Effector memory CD8-positive, alpha-beta T cell (primary cell): Measurements from ENCODE around the gene TRIB2.

ENCODE experiments used
- ATAC-seq: fragments of 150-1000 bp; cut with Tn5 transposase; replicated peaks from 2 replicates; pipeline ENCODE4 v1.10.0; 2021; ENCODE audit warnings: mild to moderate bottlenecking, moderate library complexity
- DNase-seq, 3 experiments: peaks; one replicate each; pipeline ENCODE4 v3.0.0; 2021
- H3K27ac Mint-ChIP-seq, 2 donors: one replicate each; pipeline ENCODE4 v1.8.0; 2022; ENCODE audit warnings: mild to moderate bottlenecking in 2 of 2, mixed read lengths in 2 of 2, moderate library complexity in 2 of 2
- H3K27me3 Mint-ChIP-seq, 2 donors: one replicate each; pipeline ENCODE4 v1.8.0; 2022; ENCODE audit warnings: mixed read lengths in 2 of 2
- H3K36me3 Mint-ChIP-seq: one replicate; pipeline ENCODE4 v1.8.0; 2022; ENCODE audit warnings: mild to moderate bottlenecking, moderate library complexity, mixed read lengths; ENCODE audit not compliant: insufficient read depth
- H3K4me1 Mint-ChIP-seq, 2 donors: one replicate each; pipeline ENCODE4 v1.8.0; 2022; ENCODE audit warnings: low read depth in 2 of 2, mixed read lengths in 2 of 2
- H3K4me3 Mint-ChIP-seq, 2 donors: one replicate each; pipeline ENCODE4 v1.8.0; 2022; ENCODE audit warnings: mild to moderate bottlenecking in 2 of 2, mixed read lengths in 2 of 2, moderate library complexity in 2 of 2
- H3K9me3 Mint-ChIP-seq, 2 donors: one replicate each; pipeline ENCODE4 v1.8.0; 2022; ENCODE audit warnings: mixed read lengths in 2 of 2

TRIB2 gene

DNA sequence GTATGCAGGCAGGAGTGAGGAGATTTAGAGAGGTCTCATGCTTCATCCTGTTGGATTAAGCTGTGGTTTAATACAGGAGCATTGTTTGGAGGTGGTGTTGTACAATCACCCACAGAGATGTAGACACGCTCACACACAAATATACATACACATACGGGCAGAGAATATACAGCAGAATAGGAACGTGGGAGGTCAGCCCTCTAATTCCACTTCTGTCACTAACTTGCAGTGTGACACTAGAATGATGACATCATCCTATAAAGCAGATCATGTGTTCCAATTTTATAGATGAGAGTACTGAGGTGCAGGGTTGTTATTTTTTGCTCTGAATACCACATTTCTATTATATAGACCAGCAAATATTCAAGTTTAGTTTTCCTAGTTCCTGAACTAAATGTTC is 54.4 kb downstream of the TRIB2 start:
- DNase-seq = no peak
- Mint-ChIP-seq H3K27ac (no peak overlapping the region), H3K27me3 (peaks cover 34 to 41% of the 10 kb centered on the region in 2 donors), H3K4me3 (no peak overlapping the region), H3K36me3 (no peaks in the 10 kb centered on the region), H3K4me1 (peaks cover 0 to 9% of the 10 kb centered on the region in 2 donors), H3K9me3 (no peaks in the 10 kb centered on the region)
- no peak for ATAC-seq

DNA sequence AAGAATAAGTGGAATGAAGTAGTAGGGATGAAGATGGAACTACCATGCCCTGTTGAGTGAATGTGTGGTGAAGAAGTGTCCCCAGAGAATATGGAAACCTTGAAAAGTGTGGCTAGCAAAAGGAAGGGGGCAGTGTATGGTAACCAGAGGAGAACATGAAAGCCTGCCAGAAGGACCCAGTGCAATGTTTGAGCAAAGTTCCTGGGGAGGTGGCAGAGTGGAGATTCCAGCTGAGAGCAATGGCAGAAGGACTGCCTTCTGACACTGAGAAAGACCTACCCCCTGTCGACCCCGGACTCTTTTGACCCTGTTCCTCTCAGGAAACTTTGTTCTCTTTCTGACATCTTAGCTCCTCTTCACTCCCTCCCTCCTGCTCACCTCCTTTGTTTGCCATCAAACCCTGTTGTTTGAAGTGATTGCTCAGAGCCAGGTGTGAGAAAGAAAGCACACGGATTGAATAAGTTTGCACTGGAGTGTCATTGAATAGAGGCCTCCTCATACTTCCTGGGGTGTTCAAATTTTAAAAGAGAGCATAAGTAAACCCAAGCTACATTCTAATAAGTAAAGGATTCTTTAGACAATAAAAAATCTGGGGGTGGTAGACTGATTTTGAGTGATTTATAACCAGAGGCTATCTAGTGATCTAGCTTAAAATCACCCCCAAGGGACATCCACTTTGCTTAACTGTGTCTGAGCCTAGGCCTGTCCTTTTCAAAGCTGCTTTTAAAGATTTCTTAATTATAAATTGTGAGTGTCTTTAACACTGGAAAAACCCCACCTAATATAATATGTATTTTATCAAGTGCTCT is 57.1 kb downstream of the TRIB2 start:
- ATAC-seq (no peak), DNase-seq (no peak)
- H3K9me3 Mint-ChIP-seq = no peaks in the 10 kb centered on the region
- no peaks in the 10 kb centered on the region for H3K36me3 Mint-ChIP-seq
- H3K27ac Mint-ChIP-seq = no peak overlapping the region
- H3K4me1 Mint-ChIP-seq = peaks cover 0 to 9% of the 10 kb centered on the region in 2 donors
- no peak overlapping the region for H3K4me3 Mint-ChIP-seq
- H3K27me3 Mint-ChIP-seq = peaks cover 26 to 27% of the 10 kb centered on the region in 2 donors

DNA sequence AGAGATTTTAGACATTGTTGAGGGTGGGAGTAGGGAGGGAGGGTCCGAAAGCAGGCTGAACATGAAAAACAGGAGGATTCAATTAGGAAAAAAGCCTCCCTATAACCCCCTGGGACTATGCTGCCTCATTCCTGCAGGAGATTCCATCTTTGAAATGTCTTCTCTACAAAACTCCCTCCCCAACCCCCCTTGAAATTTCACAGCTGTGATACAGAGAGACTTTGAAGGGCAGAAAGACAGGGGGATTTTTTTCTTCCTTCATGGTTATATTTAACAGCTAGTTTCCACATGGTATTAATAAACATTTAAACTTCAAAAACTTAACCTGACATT is 57.6 kb downstream of the TRIB2 start:
- Mint-ChIP-seq H3K4me1 (peaks cover under 1 to 6% of the 10 kb centered on the region in 2 donors), H3K27ac (no peak overlapping the region), H3K36me3 (no peaks in the 10 kb centered on the region), H3K9me3 (no peaks in the 10 kb centered on the region), H3K4me3 (no peak overlapping the region), H3K27me3 (peaks cover 21 to 23% of the 10 kb centered on the region in 2 donors)
- ATAC-seq = no peak
- no peak for DNase-seq

DNA sequence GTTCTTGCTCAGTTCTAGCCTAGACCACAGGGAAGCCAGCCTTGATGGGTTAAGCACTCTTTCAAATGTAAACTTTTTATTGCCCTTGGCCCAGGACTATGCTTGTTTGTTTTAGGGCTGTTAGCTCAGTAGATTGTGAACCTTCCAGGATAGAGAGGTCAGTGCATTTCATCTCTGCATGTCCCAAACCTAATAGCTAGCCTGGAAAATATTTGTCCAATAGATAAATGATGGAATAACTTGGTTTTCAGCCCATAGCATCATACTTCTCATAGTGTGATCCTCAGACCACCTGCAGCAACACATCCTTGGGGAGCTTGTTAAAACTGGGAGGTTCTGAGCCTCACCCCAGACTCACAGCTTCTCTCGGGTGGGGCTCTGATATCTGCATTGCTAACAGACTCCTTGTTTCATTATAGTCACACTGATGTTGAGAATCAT is 59.8 kb downstream of the TRIB2 start:
- Mint-ChIP-seq H3K9me3 (no peaks in the 10 kb centered on the region), H3K27ac (no peak overlapping the region), H3K27me3 (peaks cover 6 to 10% of the 10 kb centered on the region in 2 donors), H3K4me1 (peaks cover 6 to 8% of the 10 kb centered on the region in 2 donors), H3K4me3 (no peak overlapping the region), H3K36me3 (no peaks in the 10 kb centered on the region)
- DNase-seq (no peak), ATAC-seq (no peak)

DNA sequence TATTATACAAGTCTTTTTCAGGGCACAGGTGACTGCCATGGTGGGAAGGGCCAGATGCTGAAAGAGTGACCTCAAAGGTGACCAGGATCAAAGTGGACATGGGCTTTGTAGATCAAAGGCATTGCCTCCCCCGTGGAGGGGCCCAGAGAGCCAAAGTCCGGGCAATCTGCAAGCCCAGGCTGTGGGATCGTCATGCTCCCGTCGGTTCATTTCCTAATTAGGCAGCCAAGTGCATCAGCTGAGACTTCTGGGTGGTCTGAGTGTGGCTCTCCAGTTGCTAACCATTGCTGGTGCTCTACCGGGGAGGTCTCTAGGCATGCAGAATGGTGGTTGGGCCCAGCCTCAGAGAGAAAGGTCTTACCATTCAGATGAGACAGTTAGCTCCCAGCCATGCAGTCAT is 61.6 kb downstream of the TRIB2 start:
- ATAC-seq = no peak
- Mint-ChIP-seq H3K9me3 (no peaks in the 10 kb centered on the region), H3K27ac (no peak overlapping the region), H3K27me3 (no peaks in the 10 kb centered on the region), H3K4me1 (peaks cover 6% of the 10 kb centered on the region in 2 donors), H3K36me3 (no peaks in the 10 kb centered on the region), H3K4me3 (no peak overlapping the region)
- no peak for DNase-seq

DNA sequence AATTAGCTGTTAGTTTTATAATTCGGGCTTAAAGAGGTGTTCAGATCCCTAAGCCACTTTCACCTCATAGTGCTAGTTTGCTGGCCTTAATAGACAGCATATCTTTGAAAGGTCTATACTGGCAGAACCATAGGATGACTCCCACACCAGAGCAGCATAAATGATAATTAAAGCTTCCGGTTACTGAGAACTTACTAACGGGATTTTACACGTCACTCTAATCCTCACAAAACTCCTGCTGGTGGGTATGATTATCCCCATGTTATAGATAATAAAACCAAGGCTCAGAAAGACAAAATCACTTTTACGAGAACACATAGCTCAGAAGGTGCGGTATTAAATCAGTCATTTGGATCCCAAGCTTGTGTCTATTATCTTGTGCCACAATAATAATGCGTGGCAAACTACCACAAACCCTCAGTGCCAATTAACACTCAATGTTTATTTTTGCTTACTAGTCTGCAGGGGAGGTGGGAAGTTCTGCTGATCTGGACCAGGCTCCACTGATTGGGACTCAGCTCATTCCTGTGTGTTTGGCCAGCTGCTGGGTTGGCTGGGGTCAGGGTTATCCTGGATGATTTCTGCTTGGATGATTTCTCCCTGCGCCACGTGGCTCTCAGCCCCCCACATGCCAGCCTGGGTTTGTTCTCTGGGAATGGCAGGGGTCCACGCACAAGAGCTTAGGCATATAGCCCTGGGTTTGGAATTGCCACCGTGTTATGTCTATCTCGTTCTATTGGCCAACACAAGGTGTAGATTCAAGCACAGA is 62.3 kb downstream of the TRIB2 start:
- Mint-ChIP-seq H3K27me3 (no peaks in the 10 kb centered on the region), H3K4me3 (no peak overlapping the region), H3K9me3 (no peaks in the 10 kb centered on the region), H3K4me1 (peaks cover 5 to 6% of the 10 kb centered on the region in 2 donors), H3K36me3 (no peaks in the 10 kb centered on the region), H3K27ac (no peak overlapping the region)
- ATAC-seq (no peak), DNase-seq (no peak)

DNA sequence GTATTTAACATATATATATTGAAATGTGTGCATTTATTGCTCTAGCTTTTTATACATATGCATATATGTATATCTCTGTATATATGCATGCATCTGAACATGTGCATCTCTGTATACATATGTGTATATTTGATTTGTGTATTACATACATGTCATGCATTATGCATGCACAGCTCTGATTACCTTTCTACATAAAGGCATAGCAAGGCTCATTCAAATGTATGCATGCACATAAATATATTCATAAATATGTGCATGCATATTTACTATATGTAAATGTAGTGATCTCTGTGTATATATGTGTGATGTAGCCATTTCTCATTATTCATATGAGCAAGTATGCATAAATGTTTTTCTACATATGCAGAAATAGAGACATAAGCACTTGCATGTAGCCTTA is 64.6 kb downstream of the TRIB2 start:
- H3K27me3 Mint-ChIP-seq = no peaks in the 10 kb centered on the region
- no peak for ATAC-seq
- no peak overlapping the region for H3K27ac Mint-ChIP-seq
- H3K4me1 Mint-ChIP-seq = peaks cover 5 to 6% of the 10 kb centered on the region in 2 donors
- DNase-seq = no peak
- no peak overlapping the region for H3K4me3 Mint-ChIP-seq
- H3K9me3 Mint-ChIP-seq = no peaks in the 10 kb centered on the region
- no peaks in the 10 kb centered on the region for H3K36me3 Mint-ChIP-seq

DNA sequence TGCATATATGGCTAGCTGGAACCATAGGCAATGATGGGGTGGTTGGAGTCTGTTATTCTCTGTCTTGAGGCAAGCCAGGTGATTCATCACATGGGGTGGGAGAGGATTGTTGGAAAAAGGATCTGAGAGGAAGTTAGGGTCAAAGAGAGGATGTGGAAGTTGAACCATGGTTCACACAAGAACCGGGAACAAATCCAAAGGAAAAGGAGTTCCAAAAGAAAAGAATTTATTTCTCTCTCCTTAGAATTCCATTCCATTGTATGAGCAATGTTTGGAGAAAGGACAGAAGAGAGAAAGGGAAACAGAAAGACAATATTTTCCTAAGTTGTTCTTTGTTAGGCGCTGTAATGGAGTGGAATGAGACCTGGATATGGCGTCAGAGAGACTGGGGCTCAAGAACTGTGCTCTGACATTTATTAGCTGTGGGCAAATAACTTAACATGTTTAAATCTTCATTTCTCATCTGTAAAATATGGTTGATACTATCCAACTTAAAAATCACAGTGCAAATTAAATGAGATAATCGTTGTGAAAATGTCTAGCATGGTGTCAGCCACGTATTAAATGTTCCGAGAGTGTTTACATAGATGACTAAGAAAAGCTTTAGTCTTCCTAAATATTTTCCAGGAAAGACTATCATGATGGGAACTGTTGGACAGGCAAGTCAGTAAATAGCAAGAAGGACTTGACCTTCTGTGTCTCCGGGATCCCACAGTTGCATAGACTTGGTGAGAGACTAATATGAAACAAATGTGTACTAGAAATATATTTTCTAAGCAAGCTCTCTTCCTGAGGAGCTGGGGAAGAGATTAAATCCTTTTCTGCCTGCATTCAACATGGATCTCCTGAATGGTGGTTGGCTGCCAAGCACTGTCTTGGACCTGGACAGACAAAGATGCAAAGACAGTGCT is 71.4 kb downstream of the TRIB2 start:
- no peaks in the 10 kb centered on the region for H3K9me3 Mint-ChIP-seq
- H3K27me3 Mint-ChIP-seq = peaks cover 7 to 11% of the 10 kb centered on the region in 2 donors
- H3K4me3 Mint-ChIP-seq = no peak overlapping the region
- no peak for ATAC-seq
- no peaks in the 10 kb centered on the region for H3K36me3 Mint-ChIP-seq
- DNase-seq = no peak
- no peaks in the 10 kb centered on the region for H3K4me1 Mint-ChIP-seq
- no peak overlapping the region for H3K27ac Mint-ChIP-seq

DNA sequence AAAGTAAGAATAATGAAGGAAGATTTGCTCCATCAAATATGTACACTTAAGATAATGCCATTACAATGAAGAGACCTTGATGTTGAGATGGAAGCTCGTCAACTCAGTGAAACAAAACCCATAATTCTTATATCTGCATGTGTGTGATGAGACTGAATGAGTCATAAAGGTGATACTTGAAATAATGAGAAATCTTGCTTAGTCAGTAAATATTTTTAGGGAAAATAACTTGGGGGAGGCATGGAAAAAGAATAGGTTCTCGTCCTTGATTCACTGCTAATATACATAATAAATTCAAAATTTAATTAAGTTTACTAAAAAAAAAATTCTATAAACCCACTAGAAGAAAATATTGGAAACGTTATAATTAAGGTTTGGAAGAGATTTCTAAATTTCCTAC is 75.2 kb downstream of the TRIB2 start:
- DNase-seq = no peak
- Mint-ChIP-seq H3K36me3 (no peaks in the 10 kb centered on the region), H3K4me1 (no peaks in the 10 kb centered on the region), H3K9me3 (no peaks in the 10 kb centered on the region), H3K27me3 (peaks cover 7 to 11% of the 10 kb centered on the region in 2 donors), H3K4me3 (no peak overlapping the region), H3K27ac (no peak overlapping the region)
- no peak for ATAC-seq
